GM12891 (cell line): Measurements from ENCODE around the gene BTRC.
"Not testable (repeated sequence)": the region's sequence is repeated elsewhere in the genome, so short reads cannot be mapped to it uniquely, and the experiment has no call there.

Source experiments
- POLR2AphosphoS5 ChIP-seq: IDR thresholded peaks from 2 replicates; pipeline ENCODE4 v1.6.1; 2011; ENCODE audit warnings: low read depth, low read length, control low read depth
- TAF1 ChIP-seq: IDR thresholded peaks from 2 replicates; pipeline ENCODE4 v1.6.1; 2011; ENCODE audit warnings: low read depth, low read length, control low read depth

DNA sequence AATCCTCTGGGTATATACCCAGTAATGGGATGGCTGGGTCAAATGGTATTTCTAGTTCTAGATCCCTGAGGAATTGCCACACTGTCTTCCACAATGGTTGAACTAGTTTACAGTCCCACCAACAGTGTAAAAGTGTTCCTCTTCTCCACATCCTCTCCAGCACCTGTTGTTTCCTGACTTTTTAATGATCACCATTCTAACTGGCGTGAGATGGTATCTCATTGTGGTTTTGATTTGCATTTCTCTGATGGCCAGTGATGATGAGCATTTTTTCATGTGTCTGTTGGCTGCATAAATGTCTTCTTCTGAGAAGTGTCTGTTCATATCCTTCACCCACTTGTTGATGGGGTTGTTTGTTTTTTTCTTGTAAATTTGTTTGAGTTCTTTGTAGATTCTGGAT, 68.0 kb downstream of the BTRC start:
- not testable (repeated sequence) for TF ChIP-seq TAF1, POLR2AphosphoS5
